ENCODE data around the gene DLG1.
"Not testable (repeated sequence)": the region's sequence is repeated elsewhere in the genome, so short reads cannot be mapped to it uniquely, and the experiment has no call there.

Gene DLG1

GRCh38 chr3:197239857-197240256, 58.6 kb downstream of the DLG1 start:
- no peak for DNase-seq

DNA sequence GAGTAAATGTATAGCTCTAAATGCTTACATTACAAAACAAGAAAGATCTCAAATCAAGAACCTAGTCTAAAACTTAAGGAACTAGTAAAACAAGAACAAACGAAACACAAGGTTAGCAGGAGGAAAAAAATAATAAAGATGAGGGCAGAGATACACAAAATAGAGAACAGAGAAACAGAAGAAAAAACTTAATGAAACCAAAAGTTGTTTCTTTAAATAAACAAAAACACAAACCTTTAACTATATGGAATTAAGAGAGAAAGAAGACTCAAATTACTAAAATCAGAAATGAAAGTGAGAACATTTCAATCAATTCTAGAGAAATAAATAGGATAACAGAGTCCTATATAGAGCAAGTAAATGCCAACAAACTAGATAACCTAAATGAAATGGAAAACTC, 59.6 kb downstream of the DLG1 start:
- DNase-seq: no peak

GRCh38 chr3:197237897-197238296, 60.5 kb downstream of the DLG1 start:
- DNase-seq: no peak

GRCh38 chr3:197236362-197236761, 62.0 kb downstream of the DLG1 start:
- no peak for DNase-seq

GRCh38 chr3:197234947-197235914, 63.2 kb downstream of the DLG1 start:
- no peak for DNase-seq

DNA sequence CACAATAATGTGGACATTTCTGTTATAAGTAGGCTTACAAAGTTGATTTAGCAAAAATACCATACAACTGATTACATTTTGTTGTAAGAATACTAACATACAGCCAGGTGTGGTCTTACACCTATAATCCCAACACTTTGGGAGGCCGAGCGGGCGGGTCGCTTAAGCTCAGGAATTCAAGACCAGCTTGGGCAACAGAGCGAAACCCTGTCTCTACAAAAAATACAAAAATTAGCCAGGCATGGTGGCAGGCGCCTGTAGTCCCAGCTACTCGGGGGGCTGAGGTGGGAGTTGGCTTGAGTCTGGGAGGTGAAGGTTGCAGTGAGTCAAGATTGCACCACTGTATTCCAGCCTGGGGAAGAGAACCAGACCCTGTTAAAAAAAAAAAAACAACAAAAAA, 67.1 kb downstream of the DLG1 start:
- DNase-seq: no peak

- DNase-seq: no peak
These were observed 68.6 kb downstream of the DLG1 start for GRCh38 chr3:197229836-197230235.

GRCh38 chr3:197229178-197229577, 69.2 kb downstream of the DLG1 start:
- DNase-seq: no peak

GRCh38 chr3:197227780-197228574, 70.4 kb downstream of the DLG1 start:
- DNase-seq: no peak

GRCh38 chr3:197226179-197226578, 72.2 kb downstream of the DLG1 start:
- DNase-seq: no peak

GRCh38 chr3:197225579-197225978, 72.8 kb downstream of the DLG1 start:
- DNase-seq: no peak

- DNase-seq: no peak
These were observed 74.4 kb downstream of the DLG1 start for GRCh38 chr3:197224034-197224444.

- DNase-seq: no peak
These were observed 75.5 kb downstream of the DLG1 start for GRCh38 chr3:197222937-197223370.

DNA sequence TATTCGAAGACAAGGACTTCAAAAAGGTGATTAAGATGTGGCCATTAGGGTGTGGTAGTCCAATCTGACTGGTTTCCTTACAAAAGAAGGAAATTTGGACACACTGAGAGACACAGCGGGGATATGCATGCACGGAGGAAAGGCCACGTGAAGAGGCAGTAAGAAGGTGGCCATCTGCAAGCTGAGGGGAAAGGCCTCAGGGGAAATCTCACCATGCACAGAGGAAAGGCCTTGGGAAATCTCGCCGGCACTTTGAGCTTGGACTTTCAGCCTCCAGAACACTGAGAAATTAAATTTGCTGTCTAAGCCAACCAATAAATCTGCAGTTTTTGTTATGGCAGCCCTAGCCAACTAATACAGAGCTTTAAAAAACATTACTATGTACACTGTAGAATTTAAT, 78.8 kb downstream of the DLG1 start:
- no peak for DNase-seq

- DNase-seq: no peak
These were observed 80.2 kb downstream of the DLG1 start for GRCh38 chr3:197218210-197218609.

GRCh38 chr3:197216914-197217313, 81.5 kb downstream of the DLG1 start:
- DNase-seq: no peak

DNA sequence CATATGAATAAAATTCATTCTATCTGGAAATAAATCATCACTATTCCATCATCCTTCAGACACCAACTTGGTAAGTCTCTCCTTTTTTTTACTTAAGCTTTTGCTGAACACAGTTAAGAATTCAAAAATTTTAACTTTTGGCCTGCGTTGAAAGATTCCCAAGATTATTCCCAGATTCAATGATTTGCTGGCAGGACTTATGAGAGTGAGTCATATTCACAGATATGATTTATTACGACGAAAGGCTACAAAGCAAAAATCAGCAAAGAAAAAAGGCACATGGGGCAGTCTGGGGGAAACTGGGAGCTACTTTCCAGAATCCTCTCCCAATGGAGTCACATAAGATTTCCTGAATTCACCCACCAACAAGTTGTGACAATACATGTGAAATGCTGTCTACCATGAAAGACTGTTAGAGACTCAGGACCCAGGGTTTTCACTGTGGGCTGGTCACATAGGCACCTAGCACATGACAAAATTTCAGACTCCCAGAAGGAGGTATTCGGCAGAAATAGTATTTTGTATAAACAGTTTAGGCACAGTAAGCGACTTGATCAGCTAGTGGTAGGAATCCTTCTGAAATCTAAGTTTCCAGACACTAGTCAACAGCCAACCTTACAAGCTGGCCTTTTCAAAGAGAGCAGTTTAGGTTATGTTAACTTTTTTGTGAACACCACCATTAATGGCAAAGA, 82.1 kb downstream of the DLG1 start:
- DNase-seq: no peak

- DNase-seq: no peak
These were observed 86.1 kb downstream of the DLG1 start for GRCh38 chr3:197212290-197212689.

DNA sequence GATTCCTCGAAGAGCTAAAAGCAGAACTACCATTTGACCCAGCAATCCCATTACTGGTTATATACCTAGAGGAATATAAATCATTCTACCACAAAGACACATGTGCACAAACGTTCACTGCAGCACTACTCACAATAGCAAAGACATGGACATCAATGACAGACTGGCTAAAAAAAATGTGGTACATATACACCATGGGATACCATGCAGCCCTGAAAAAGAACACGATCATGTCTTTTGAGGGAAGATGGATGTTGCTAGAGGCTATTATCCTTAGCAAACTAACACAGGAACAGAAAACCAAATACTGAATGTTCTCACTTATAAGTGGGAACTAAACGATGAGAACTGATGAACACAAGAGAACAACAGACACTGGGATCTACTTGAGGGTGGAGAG, 86.7 kb downstream of the DLG1 start:
- not testable (repeated sequence) for DNase-seq

DNA sequence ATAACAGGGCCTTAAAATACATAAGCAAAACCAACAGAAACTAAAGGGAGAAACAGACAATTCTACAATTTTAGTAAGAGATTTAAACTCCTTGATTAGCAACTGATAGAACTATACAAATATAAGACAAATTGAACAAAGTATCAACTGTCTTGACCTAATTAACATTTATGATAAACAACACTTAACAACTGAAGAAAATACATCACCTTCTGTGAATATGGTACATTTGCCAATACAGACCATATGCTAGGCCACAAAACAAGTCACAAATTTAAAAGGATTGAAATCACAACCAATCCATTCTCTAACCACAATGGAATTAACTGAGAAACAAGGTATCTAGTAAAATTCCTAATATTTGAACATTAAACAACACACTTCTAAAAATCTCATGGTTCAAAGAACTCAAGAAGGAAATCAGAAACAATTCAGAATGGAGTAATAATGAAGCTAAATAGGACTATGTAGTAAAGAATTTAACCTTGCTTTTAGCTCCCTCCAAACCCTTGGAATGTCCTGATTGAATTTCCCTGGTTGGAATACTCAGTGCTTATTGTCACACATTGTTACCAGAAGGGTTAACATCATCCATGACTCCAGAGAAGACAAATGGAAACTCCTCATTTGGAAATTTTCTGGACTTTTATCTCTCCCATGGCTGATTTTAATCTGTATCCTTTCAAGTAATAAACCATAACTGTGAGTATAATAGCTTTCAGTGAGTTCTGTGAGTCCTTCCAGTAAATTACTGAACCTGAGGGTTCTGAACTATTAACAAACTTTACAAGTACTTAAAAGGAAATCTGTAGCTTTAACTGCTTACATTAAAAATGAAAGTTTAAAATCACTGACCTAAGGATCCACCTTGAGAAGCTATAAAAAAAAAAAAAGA, 88.8 kb downstream of the DLG1 start:
- no peak for DNase-seq

GRCh38 chr3:197206913-197207312, 91.5 kb downstream of the DLG1 start:
- no peak for DNase-seq

- DNase-seq: no peak
These were observed 92.7 kb downstream of the DLG1 start for GRCh38 chr3:197205675-197206074.
